Right lobe of liver (tissue), 6 donors: ENCODE results near the gene TOR1AIP2. TPM values are rescaled to one million over a fixed set of nuclear protein-coding genes. Genes with fewer than 3 reads are reported as not detected.
A peak's percentile ranks its signal among the peaks of the same experiment; 100 is the strongest.

Experiments
- ATAC-seq, 4 donors: fragments of 200-7000 bp; cut with Tn5 transposase; one replicate each; pipeline ENCODE4 v1.9.1; 2020; ENCODE audit warnings: mild to moderate bottlenecking in 4 of 4, moderate library complexity in 4 of 4
- DNase-seq, 3 donors: peaks; one replicate each; pipeline ENCODE4 v3.0.0-alpha.2; 2020
- H3K27ac ChIP-seq, 3 donors: fragments of 200-600 bp; one replicate each; pipeline ENCODE4 v1.8.0; 2022
- H3K27me3 ChIP-seq, 2 donors: fragments of 200-600 bp; one replicate each; pipeline ENCODE4 v1.8.0; 2022
- H3K36me3 ChIP-seq, 4 donors: fragments of 200-600 bp; sonication (generic) in 1 of 4; one replicate each; pipeline versions ENCODE4 v1.5.1 to v1.8.0; 2017 to 2022; ENCODE audit warnings: control low read depth in 1 of 4
- H3K4me1 ChIP-seq, 4 donors: fragments of 200-600 bp; sonication (generic) in 1 of 4; one replicate each; pipeline versions ENCODE4 v1.5.1 to v1.8.0; 2017 to 2022; ENCODE audit warnings: control low read depth in 1 of 4
- H3K4me3 ChIP-seq, 3 donors: fragments of 200-600 bp; one replicate each; pipeline ENCODE4 v1.8.0; 2022
- H3K9me3 ChIP-seq, 4 donors: fragments of 200-600 bp; sonication (generic) in 1 of 4; one replicate each; pipeline versions ENCODE4 v1.5.1 to v1.8.0; 2017 to 2022; ENCODE audit warnings: control low read depth in 1 of 4
- CTCF ChIP-seq, 4 donors: fragments of 200-600 bp in 3 of 4; fragments of 450-650 bp in 1 of 4; IDR thresholded peaks; one replicate each; pipeline versions ENCODE4 v1.5.1 to v1.8.0; 2016 to 2022; ENCODE audit warnings: antibody characterized with exemption in 4 of 4, mild to moderate bottlenecking in 2 of 4
- POLR2A ChIP-seq: fragments of 450-650 bp; IDR thresholded peaks from one replicate; pipeline ENCODE4 v1.6.1; 2017; ENCODE audit warnings: antibody characterized with exemption, mild to moderate bottlenecking
- WGBS: methylation state at CpG from one replicate; pipeline ENCODE4 v1.1.6; 2018; ENCODE audit warnings: low coverage, low lambda C conversion rate; ENCODE audit not compliant: insufficient coverage; ENCODE audit errors: missing lambda C conversion rate; 5-methylcytosine and 5-hydroxymethylcytosine counted together
- intact Hi-C, 2 donors: fragments of 100-400 bp; cut with DNase I; formaldehyde crosslinking; loops; one replicate each; pipeline versions ENCODE4 v1.11.2 to v1.14.1; 2022
- total RNA-seq, 6 experiments: library from RNA; depleted of rRNA in 2 of 6; stranded (reverse); fragments of >200 nt in 2 of 6; fragmentation: NEBNext Ultra II Directional in 3 of 6; extraction: Animal tissue kit (Norgen Biotek cat#: 25700) in 3 of 6; gene quantifications; one replicate each; pipeline versions ENCODE4 v1.1.0 to v1.2.4, GENCODE V29; 2016 to 2023
- donor health status: DM: no; HTN: yes; CAD: no.
- donor health status: DM: no; HTN: no; CAD: no.
- donor health status: DM: no; HTN: no; CAD: no.
- donor health status: DM: no; HTN: yes; CAD: no.
- donor health status: DM: no; HTN: yes; CAD: no.

Gene TOR1AIP2
- total RNA-seq, 6 experiments from 2014 or later: 73.3 to 140 (median 90.4) TPM

DNA sequence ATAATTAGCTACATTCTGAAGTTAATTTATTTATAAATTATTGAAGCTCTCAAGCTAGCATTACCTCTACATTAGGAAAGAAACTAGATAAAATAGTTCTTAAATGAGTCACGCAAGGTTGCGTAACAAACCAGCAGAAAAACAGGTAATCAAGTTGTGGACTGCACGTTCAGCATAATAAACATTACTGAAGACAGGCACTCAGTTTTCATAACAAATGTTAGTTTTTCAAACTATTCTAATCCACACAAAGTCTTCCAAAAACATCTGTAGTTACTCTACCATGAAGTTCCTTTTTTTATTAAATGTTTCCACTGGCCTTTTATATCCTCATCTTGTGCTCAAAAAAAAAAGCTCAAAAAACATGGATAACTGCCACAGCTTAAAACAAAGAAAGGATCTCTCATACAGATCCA, 1.3 kb downstream of the TOR1AIP2 start:
- WGBS: 22% methylated on average over 3 of the region's 3 CpGs
- peak; percentile 55 for TF ChIP-seq POLR2A
- no peak for TF ChIP-seq CTCF (IDR thresholded peaks at IDR 0.05)
- Histone ChIP-seq H3K4me3 (peak overlapping the region; percentile 56 to 69 (median 60)), H3K36me3 (peaks cover 0 to 11% (median 4%) of the 10 kb centered on the region in 4 donors), H3K27ac (peak overlapping the region; percentile 77 to 90 (median 79)), H3K27me3 (no peaks in the 10 kb centered on the region), H3K9me3 (no peaks in the 10 kb centered on the region), H3K4me1 (peaks cover 0 to 63% (median 19%) of the 10 kb centered on the region in 4 donors)
- DNase-seq (peak in 1 of 3 donors; percentile 52), ATAC-seq (peak; percentile 19 to 42 (median 32))
- intact Hi-C loops: no loop called here

DNA sequence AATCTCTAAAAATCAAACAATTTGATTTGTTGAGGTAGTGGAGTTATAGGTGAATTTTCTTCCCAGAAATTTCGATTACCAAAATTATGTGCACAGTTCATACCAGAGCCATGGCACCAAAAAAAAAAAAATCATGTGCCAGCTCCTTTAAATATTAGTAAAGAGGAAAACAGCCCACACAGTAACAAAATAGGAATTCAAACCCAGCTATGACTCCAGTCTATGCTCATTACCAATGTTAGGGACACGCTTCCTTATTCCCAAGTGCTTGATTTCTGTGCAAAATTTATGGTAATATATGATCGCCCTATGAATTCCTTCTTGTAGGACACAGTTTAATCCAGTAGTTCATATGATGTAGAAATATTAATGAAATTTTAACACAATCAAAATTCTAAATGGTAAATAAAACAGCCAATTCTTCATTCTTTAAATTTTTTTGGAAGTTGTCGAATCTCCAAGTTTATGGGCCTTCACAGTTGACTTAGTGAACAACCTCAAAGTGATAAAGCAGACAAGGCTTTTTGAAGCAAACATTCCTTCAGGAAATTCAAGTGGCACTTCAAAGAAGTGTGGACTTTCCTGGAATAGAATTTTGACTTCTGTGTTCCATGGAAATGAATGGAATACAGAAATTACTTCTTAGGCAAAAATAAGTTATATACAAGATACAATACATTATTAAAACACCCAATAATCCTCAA, 1.9 kb downstream of the TOR1AIP2 start:
- intact Hi-C loops: no loop called here
- DNase-seq: no peak
- WGBS: 61% methylated on average over 4 of the region's 4 CpGs
- ATAC-seq: no peak
- Histone ChIP-seq H3K4me1 (peaks cover 0 to 63% (median 19%) of the 10 kb centered on the region in 4 donors), H3K36me3 (peaks cover 0 to 11% (median 4%) of the 10 kb centered on the region in 4 donors), H3K27me3 (no peaks in the 10 kb centered on the region), H3K9me3 (no peaks in the 10 kb centered on the region), H3K27ac (peak overlapping the region; percentile 77 to 90 (median 79)), H3K4me3 (peak overlapping the region; percentile 4 to 69 (median 56))
- TF ChIP-seq POLR2A (no peak), CTCF (IDR thresholded peaks at IDR 0.05) (no peak)

DNA sequence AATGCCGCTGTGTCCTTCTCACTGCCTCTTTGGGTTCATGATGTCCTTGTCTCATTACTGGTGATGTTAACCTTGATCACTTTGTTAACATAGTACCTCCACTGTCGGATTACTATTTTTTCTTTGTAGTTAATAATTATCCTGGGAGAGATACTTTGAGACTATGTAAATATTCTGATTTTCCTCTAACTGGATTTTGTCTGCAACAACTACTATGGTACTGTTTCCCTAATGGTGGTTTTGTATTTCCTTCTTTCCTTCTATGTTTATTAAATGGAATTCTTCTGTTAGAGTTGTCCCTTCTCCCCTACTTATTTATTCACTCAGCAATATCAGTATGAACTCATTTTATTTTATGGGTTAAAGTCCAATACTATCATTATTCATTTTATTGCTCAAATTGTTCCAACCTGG, 4.2 kb downstream of the TOR1AIP2 start:
- H3K4me3 ChIP-seq: peak overlapping the region in 1 of 3 donors; percentile 4
- H3K36me3 ChIP-seq: peaks cover 0 to 22% (median 10%) of the 10 kb centered on the region in 4 donors
- peaks cover 0 to 52% (median 16%) of the 10 kb centered on the region in 4 donors for H3K4me1 ChIP-seq
- no peaks in the 10 kb centered on the region for H3K9me3 ChIP-seq
- no peaks in the 10 kb centered on the region for H3K27me3 ChIP-seq
- H3K27ac ChIP-seq: peak overlapping the region; percentile 25 to 90 (median 77)
- DNase-seq: no peak
- no peak for TF ChIP-seq POLR2A
- no peak for TF ChIP-seq CTCF (IDR thresholded peaks at IDR 0.05)
- ATAC-seq: peak; percentile 59 to 81 (median 70)
- intact Hi-C loops: no loop called here
- WGBS: 40% methylated on average over 2 of the region's 2 CpGs

DNA sequence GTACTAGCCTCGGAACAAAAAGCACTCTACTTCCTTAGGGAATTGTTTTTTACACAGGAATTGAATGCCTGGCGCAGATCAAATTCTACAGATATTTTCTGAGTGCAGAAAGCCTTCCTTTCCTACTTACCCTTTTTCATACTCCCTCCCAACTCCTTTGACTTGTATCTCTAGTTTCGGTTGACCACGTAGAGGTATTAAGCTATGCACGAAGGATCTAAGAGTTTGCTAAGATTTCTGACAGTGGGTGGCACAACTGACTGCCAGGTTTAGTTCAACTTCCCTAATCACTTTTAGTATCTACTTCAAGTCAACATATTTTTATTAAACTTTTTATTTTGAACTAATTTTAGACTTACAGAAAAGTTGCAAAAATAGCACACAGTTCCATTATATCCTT, 5.0 kb downstream of the TOR1AIP2 start:
- 83% methylated on average over 5 of the region's 5 CpGs for WGBS
- TF ChIP-seq CTCF (IDR thresholded peaks at IDR 0.05): no peak
- no peak for TF ChIP-seq POLR2A
- Histone ChIP-seq H3K4me1 (peaks cover 0 to 45% (median 14%) of the 10 kb centered on the region in 4 donors), H3K27me3 (no peaks in the 10 kb centered on the region), H3K4me3 (no peak overlapping the region), H3K36me3 (peaks cover 0 to 29% (median 14%) of the 10 kb centered on the region in 4 donors), H3K9me3 (no peaks in the 10 kb centered on the region), H3K27ac (peak overlapping the region in 2 of 3 donors; percentile 77 to 90)
- ATAC-seq (no peak), DNase-seq (no peak)
- intact Hi-C loops: no loop called here
